CD4-positive, alpha-beta memory T cell (primary cell): ENCODE data around the gene TRIM40. TPM values are rescaled to one million over a fixed set of nuclear protein-coding genes. Genes with fewer than 3 reads are reported as not detected.
"Not testable (repeated sequence)": the region's sequence is repeated elsewhere in the genome, so short reads cannot be mapped to it uniquely, and the experiment has no call there.

ENCODE experiments used
- CTCF ChIA-PET: fragments of 350-600 bp; sonication (Branson Sonifier 250); formaldehyde crosslinking; loops from one replicate; lab custom pipeline; 2021; ENCODE audit warnings: inconsistent platforms; ENCODE audit not compliant: partially characterized antibody; lab: Charles Lee
- POLR2A ChIA-PET: fragments of 350-600 bp; sonication (Branson Sonifier 250); formaldehyde crosslinking; loops from one replicate; lab custom pipeline; 2021; ENCODE audit not compliant: partially characterized antibody; lab: Charles Lee
- DNase-seq, 5 donors: peaks; one replicate each; pipeline versions ENCODE4 v3.0.0 to v3.0.0-alpha.2; 2020 to 2022; ENCODE audit warnings: mixed read lengths in 1 of 5
- H3K27ac ChIP-seq: one replicate; pipeline ENCODE4 v1.7.0; 2013; ENCODE audit warnings: low read depth, low read length
- H3K27me3 ChIP-seq: 2 replicates; pipeline ENCODE4 v1.7.0; 2013; ENCODE audit warnings: mild to moderate bottlenecking, low read length, moderate library complexity; ENCODE audit not compliant: insufficient read depth
- H3K36me3 ChIP-seq: 2 replicates; pipeline ENCODE4 v1.7.0; 2013; ENCODE audit warnings: mild to moderate bottlenecking, low read length, moderate library complexity; ENCODE audit not compliant: insufficient read depth
- H3K4me1 ChIP-seq: 2 replicates; pipeline ENCODE4 v1.7.0; 2013; ENCODE audit warnings: mild to moderate bottlenecking, low read length, moderate library complexity; ENCODE audit not compliant: insufficient read depth
- H3K4me3 ChIP-seq, 2 donors: one replicate each; pipeline ENCODE4 v1.7.0; 2013; ENCODE audit warnings: low read length in 2 of 2, mild to moderate bottlenecking in 1 of 2
- H3K9me3 ChIP-seq, 2 donors: one replicate each; pipeline ENCODE4 v1.7.0; 2013; ENCODE audit warnings: low read length in 2 of 2, control low read depth in 1 of 2; ENCODE audit not compliant: control insufficient read depth in 1 of 2
- H3K27ac Mint-ChIP-seq, 7 donors: one replicate each; pipeline ENCODE4 v1.8.0; 2020 to 2021; ENCODE audit warnings: mixed read lengths in 7 of 7, mild to moderate bottlenecking in 6 of 7, inconsistent platforms in 3 of 7, moderate library complexity in 3 of 7
- H3K27me3 Mint-ChIP-seq, 2 donors: one replicate each; pipeline ENCODE4 v1.8.0; 2020 to 2021; ENCODE audit warnings: mixed read lengths in 2 of 2
- H3K36me3 Mint-ChIP-seq, 2 donors: one replicate each; pipeline ENCODE4 v1.8.0; 2020 to 2021; ENCODE audit warnings: mixed read lengths in 2 of 2, inconsistent platforms in 1 of 2, mild to moderate bottlenecking in 1 of 2
- H3K4me1 Mint-ChIP-seq, 4 donors: one replicate each; pipeline ENCODE4 v1.8.0; 2020 to 2021; ENCODE audit warnings: mixed read lengths in 4 of 4, mild to moderate bottlenecking in 1 of 4
- H3K4me3 Mint-ChIP-seq, 8 donors: one replicate each; pipeline ENCODE4 v1.8.0; 2020 to 2021; ENCODE audit warnings: mixed read lengths in 8 of 8, mild to moderate bottlenecking in 7 of 8, moderate library complexity in 6 of 8, inconsistent platforms in 3 of 8
- H3K9me3 Mint-ChIP-seq, 8 donors: one replicate each; pipeline ENCODE4 v1.8.0; 2020 to 2021; ENCODE audit warnings: mixed read lengths in 8 of 8, mild to moderate bottlenecking in 5 of 8, inconsistent platforms in 3 of 8, moderate library complexity in 1 of 8
- intact Hi-C: fragments of 100-400 bp; cut with micrococcal nuclease; formaldehyde crosslinking; loops from one replicate; pipeline ENCODE4 v1.15.1; 2023
- polyA plus RNA-seq, 2 donors: library from polyadenylated mRNA; unstranded; fragments of 300-500 nt; fragmentation: Illumina TruSeq; gene quantifications; one replicate each; pipeline ENCODE4 v1.2.3, GENCODE V29; 2021
- total RNA-seq, 2 experiments: library from RNA; stranded (reverse); gene quantifications; one replicate each; pipeline ENCODE4 v1.2.3, GENCODE V29; 2021

Gene TRIM40
- total and polyA plus RNA-seq, 4 experiments from 2014 or later = not detected

GRCh38 chr6:30113841-30114240, 22.1 kb upstream of the TRIM40 start:
- Mint-ChIP-seq H3K27me3 (peaks cover 28 to 35% of the 10 kb centered on the region in 2 donors), H3K36me3 (no peaks in the 10 kb centered on the region), H3K27ac (no peak overlapping the region), H3K9me3 (no peaks in the 10 kb centered on the region), H3K4me1 (peaks cover 0 to 6% (median 3%) of the 10 kb centered on the region in 4 donors), H3K4me3 (no peak overlapping the region)
- no peak overlapping the region for H3K4me3 ChIP-seq
- H3K36me3 ChIP-seq = no peaks in the 10 kb centered on the region
- no peak overlapping the region for H3K27ac ChIP-seq
- intact Hi-C loops = no loop called here
- CTCF ChIA-PET = no interaction called here
- peaks cover 7% of the 10 kb centered on the region for H3K27me3 ChIP-seq
- POLR2A ChIA-PET = no interaction called here
- H3K4me1 ChIP-seq = no peaks in the 10 kb centered on the region
- no peaks in the 10 kb centered on the region for H3K9me3 ChIP-seq
- DNase-seq = no peak

GRCh38 chr6:30116724-30117123, 19.2 kb upstream of the TRIM40 start:
- Histone ChIP-seq H3K9me3 (no peaks in the 10 kb centered on the region), H3K4me1 (no peaks in the 10 kb centered on the region), H3K36me3 (no peaks in the 10 kb centered on the region), H3K4me3 (no peak overlapping the region), H3K27ac (no peak overlapping the region), H3K27me3 (peaks cover 7% of the 10 kb centered on the region)
- intact Hi-C loops = no loop called here
- no peak overlapping the region for H3K27ac Mint-ChIP-seq
- H3K27me3 Mint-ChIP-seq = peaks cover 22 to 29% of the 10 kb centered on the region in 2 donors
- H3K4me1 Mint-ChIP-seq = peaks cover 0 to 6% (median 3%) of the 10 kb centered on the region in 4 donors
- no peak for DNase-seq
- POLR2A ChIA-PET = no interaction called here
- H3K4me3 Mint-ChIP-seq = no peak overlapping the region
- CTCF ChIA-PET = interaction anchor here (1.6 to 3.3 kb wide), 2 partner anchors 14 to 15 kb away, joined by 8 to 17 read pairs; no protein-coding TSS in a partner anchor
- H3K9me3 Mint-ChIP-seq = no peaks in the 10 kb centered on the region
- H3K36me3 Mint-ChIP-seq = no peaks in the 10 kb centered on the region

- H3K27me3 ChIP-seq, DNase-seq, H3K9me3 Mint-ChIP-seq, H3K27ac ChIP-seq, H3K27ac Mint-ChIP-seq, H3K36me3 ChIP-seq, intact Hi-C loops, H3K36me3 Mint-ChIP-seq, H3K4me1 ChIP-seq, H3K9me3 ChIP-seq, POLR2A ChIA-PET, H3K4me3 Mint-ChIP-seq, H3K4me1 Mint-ChIP-seq, H3K4me3 ChIP-seq: not testable (repeated sequence)
- CTCF ChIA-PET = interaction anchor here (0.9 to 1.0 kb wide), 2 partner anchors 12 to 15 kb away, joined by 4 read pairs; no protein-coding TSS in a partner anchor
- H3K27me3 Mint-ChIP-seq = peaks cover 12 to 29% of the 10 kb centered on the region in 2 donors
Measured at GRCh38 chr6:30118691-30119090, 17.2 kb upstream of the TRIM40 start.

GRCh38 chr6:30121446-30122366, 14.2 kb upstream of the TRIM40 start:
- Histone ChIP-seq H3K4me1 (no peaks in the 10 kb centered on the region), H3K27me3 (peaks cover 3% of the 10 kb centered on the region), H3K27ac (no peak overlapping the region), H3K9me3 (no peaks in the 10 kb centered on the region), H3K4me3 (no peak overlapping the region), H3K36me3 (no peaks in the 10 kb centered on the region)
- Mint-ChIP-seq H3K4me1 (no peaks in the 10 kb centered on the region), H3K4me3 (no peak overlapping the region), H3K27ac (no peak overlapping the region), H3K36me3 (no peaks in the 10 kb centered on the region), H3K9me3 (no peaks in the 10 kb centered on the region), H3K27me3 (peaks cover 14 to 29% of the 10 kb centered on the region in 2 donors)
- intact Hi-C loops = no loop called here
- DNase-seq = no peak
- CTCF ChIA-PET = interaction anchor here (2.4 to 2.7 kb wide), 2 partner anchors 10 to 18 kb away, joined by 12 to 13 read pairs; no protein-coding TSS in a partner anchor
- POLR2A ChIA-PET = no interaction called here

- ChIA-PET CTCF (interaction anchor here (2.4 to 2.7 kb wide), 2 partner anchors 9 to 19 kb away, joined by 12 to 13 read pairs; no protein-coding TSS in a partner anchor), POLR2A (no interaction called here)
- H3K4me3 Mint-ChIP-seq = no peak overlapping the region
- Histone ChIP-seq H3K27me3 (peaks cover 3% of the 10 kb centered on the region), H3K36me3 (no peaks in the 10 kb centered on the region), H3K4me3 (no peak overlapping the region), H3K9me3 (no peaks in the 10 kb centered on the region), H3K4me1 (no peaks in the 10 kb centered on the region), H3K27ac (no peak overlapping the region)
- no peak overlapping the region for H3K27ac Mint-ChIP-seq
- no peaks in the 10 kb centered on the region for H3K9me3 Mint-ChIP-seq
- H3K36me3 Mint-ChIP-seq = no peaks in the 10 kb centered on the region
- no peak for DNase-seq
- peaks cover 20 to 27% of the 10 kb centered on the region in 2 donors for H3K27me3 Mint-ChIP-seq
- peaks cover 0 to 5% (median 0%) of the 10 kb centered on the region in 4 donors for H3K4me1 Mint-ChIP-seq
- intact Hi-C loops = no loop called here
Measured at GRCh38 chr6:30122515-30122914, 13.4 kb upstream of the TRIM40 start.

- peaks cover 20% of the 10 kb centered on the region for H3K27me3 ChIP-seq
- no peak for DNase-seq
- intact Hi-C loops = no loop called here
Measured at GRCh38 chr6:30127238-30128093, 8.5 kb upstream of the TRIM40 start.

More at GRCh38 chr6:30127238-30128093, 8.5 kb upstream of the TRIM40 start:
- H3K27ac ChIP-seq = no peak overlapping the region
- Mint-ChIP-seq H3K9me3 (no peaks in the 10 kb centered on the region), H3K27me3 (peaks cover 37 to 40% of the 10 kb centered on the region in 2 donors), H3K4me3 (no peak overlapping the region), H3K27ac (no peak overlapping the region), H3K36me3 (no peaks in the 10 kb centered on the region), H3K4me1 (peaks cover 4 to 9% (median 5%) of the 10 kb centered on the region in 4 donors)
- no peak overlapping the region for H3K4me3 ChIP-seq
- peaks cover 7% of the 10 kb centered on the region for H3K4me1 ChIP-seq
- no peaks in the 10 kb centered on the region for H3K9me3 ChIP-seq
- ChIA-PET POLR2A (no interaction called here), CTCF (interaction anchor here (0.9 to 3.8 kb wide), 3 partner anchors 22 to 24 kb away, joined by 3 to 52 read pairs (median 7); no protein-coding TSS in a partner anchor)
- no peaks in the 10 kb centered on the region for H3K36me3 ChIP-seq
